PC-3 (cell line): ENCODE results near the gene CCDC88B.

Source experiments
- CTCF ChIP-seq: fragments of 300-600 bp; sonication (generic); conservative IDR thresholded peaks from 2 replicates; pipeline ENCODE4 v1.5.1; 2017; ENCODE audit warnings: antibody characterized with exemption, low read depth, mild to moderate bottlenecking, low read length
- EZH2 ChIP-seq: fragments of 300-600 bp; sonication (generic); IDR thresholded peaks from one replicate; pipeline ENCODE4 v1.6.1; 2017; ENCODE audit warnings: antibody characterized with exemption, mild to moderate bottlenecking, low read length; ENCODE audit not compliant: unreplicated experiment

- TF ChIP-seq EZH2 (no peak), CTCF (no peak)
Measured at GRCh38 chr11:64296830-64297698, 42.9 kb upstream of the CCDC88B start.
